Measurements from ENCODE around the gene ABCF1.

The ABCF1 gene

GRCh38 chr6:30601815-30602641, 30.8 kb downstream of the ABCF1 start:
- no peak for DNase-seq

- DNase-seq: no peak
Observed at GRCh38 chr6:30603961-30604360, 32.7 kb downstream of the ABCF1 start.

DNA sequence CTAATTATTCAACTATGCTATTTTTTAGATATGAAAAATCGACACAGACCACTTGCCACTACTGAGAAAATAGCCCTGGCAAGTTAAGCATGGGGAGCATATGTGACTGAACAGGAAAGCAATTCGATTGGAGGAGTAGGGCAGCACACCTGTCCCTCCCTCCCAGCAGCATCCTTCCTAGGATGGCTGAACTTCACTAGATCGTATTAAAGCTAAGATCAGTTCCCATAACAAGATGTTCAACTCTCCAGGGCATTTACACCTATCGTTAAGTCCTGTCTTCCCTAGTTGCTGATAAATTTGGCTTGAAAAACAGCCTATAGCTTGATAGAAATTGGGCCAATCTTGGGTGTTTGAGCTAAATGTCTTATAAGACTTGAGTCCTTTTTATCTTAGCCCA, 38.8 kb downstream of the ABCF1 start:
- no peak for DNase-seq

- no peak for DNase-seq
Observed at GRCh38 chr6:30611150-30611855, 40.1 kb downstream of the ABCF1 start.

DNA sequence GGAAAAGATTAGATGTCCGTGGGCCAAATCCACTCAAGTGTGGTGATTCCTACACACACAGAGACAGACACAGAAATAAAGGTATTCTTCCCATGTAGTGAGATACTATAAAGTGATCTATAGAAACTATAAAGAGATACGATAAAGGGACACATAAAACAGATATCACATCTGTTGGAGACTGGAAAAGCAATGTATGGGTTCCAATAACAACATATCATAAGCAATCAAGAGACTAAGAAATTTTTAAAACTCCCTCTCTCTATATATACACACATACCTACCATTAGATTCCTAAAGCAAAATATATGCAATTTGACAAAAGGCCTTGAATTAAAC, 40.6 kb downstream of the ABCF1 start:
- DNase-seq: no peak

GRCh38 chr6:30612213-30612612, 41.0 kb downstream of the ABCF1 start:
- peak; percentile 3 to 35 for DNase-seq

DNA sequence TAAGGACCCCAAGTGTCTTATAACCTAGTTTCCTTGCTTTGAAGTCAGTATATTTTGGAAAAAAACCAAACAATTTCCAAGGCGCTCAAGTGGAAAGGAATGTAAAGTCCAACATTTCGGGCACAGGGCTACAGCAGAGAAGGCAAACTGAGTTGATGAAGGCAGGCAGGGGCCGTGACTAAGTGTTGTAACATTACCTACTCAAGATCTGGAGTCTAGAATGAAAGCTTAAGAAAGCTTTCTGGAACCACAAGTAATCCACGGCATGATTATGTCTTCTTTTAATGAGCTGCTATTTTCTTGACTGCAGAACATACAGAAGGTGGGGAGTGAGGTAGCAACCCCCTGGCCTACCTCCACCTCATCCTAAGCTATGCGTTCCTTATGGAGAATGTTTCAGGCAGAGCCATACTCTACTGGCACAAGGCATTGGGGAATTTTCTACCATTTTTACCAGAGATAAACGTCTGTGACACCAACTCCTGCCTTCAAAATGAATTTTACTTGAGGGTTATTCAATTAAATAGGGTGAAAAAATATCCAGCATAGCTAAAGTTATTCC, 41.5 kb downstream of the ABCF1 start:
- no peak for DNase-seq

- DNase-seq: no peak
Observed at GRCh38 chr6:30613251-30614043, 42.2 kb downstream of the ABCF1 start.

DNA sequence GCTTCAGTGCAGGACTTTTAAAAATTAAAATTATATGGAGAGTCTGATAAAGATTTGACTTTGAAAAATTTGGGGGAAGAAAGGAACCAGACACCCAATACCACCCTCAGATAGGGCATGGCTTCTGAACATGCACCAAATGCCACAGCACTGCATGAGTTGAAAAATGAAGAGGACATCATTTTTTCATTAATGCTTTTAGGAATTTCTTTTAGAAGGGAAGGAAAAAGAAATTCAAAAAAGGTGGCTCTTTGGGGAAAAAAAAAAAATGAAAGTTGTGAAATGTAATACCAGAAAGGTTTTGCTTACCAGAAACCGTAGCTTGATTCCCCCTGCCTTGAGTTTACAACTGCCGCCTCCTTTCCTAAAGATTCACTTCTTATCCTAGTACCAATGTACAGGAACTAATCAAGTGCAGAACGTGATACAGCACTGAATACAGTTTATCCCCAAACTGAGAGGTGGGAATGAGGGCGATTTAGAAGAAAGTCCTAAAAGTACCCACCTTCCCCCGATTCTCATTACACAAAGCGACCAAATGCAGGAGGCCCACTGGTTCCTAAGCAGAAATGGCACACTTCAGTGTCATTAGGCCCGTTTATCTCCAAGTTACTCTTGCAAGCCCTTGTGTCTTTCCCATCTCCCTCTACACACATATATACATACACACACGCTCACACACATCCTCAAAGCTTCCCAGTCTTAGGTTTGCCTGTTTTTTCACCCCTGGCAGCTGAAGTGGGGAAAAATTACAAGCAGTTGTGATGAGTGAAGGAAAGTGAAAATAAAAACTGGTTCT, 43.0 kb downstream of the ABCF1 start:
- DNase-seq: no peak

DNA sequence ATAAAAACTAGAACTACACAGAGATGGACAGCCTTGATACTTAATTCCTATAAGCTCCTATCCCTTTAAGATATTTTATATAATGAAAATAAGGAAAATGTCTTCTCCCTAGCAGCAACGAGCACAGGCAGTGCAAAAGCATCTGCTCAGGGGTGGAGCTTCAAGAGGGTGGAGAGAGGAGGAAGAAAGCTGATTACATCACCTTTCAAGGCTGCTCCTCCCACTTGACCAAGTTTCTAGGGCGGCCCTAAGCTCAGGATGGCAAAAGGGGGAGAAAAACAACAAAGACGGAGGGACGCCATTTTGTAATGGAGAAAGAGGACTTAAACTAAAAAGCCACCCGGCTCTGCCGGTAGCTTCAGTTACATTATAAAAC, 43.6 kb downstream of the ABCF1 start:
- peak; percentile 94 to 97 for DNase-seq

DNA sequence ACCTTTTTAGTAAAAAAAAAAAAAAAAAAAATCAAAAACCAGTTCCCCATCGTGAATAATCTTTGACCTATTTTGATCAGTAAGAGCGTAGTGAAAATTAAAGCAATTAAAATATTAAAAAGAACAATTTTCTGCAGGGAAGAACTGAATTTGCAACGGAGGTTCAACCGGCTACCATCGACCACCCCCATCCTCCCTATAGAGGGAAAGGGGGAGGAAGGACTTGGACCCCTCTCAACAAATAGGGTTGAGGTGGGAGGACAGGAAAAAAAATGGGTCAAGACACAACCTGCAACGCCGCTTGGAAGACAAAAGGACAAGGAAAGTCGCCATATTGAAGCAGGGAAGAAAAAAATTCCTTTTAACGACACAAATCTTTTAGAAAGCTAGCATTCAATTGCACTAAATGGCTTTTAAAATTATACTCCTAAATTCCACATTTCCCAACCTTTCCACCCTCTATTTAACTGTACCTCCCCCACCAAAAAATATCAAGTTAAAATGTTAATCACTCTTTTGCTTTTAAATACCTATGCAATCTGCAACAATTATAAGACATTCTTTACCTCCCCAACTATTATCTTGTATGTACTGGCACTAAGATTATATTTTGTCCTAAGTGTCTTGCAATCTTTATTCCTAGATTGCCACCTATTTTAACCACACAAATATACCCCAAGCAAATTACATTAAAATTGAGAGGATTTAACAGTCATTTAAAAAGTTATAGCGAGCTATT, 44.1 kb downstream of the ABCF1 start:
- DNase-seq: peak; percentile 77

- DNase-seq: peak; percentile 55 to 73
Observed at GRCh38 chr6:30615958-30616810, 44.9 kb downstream of the ABCF1 start.

DNA sequence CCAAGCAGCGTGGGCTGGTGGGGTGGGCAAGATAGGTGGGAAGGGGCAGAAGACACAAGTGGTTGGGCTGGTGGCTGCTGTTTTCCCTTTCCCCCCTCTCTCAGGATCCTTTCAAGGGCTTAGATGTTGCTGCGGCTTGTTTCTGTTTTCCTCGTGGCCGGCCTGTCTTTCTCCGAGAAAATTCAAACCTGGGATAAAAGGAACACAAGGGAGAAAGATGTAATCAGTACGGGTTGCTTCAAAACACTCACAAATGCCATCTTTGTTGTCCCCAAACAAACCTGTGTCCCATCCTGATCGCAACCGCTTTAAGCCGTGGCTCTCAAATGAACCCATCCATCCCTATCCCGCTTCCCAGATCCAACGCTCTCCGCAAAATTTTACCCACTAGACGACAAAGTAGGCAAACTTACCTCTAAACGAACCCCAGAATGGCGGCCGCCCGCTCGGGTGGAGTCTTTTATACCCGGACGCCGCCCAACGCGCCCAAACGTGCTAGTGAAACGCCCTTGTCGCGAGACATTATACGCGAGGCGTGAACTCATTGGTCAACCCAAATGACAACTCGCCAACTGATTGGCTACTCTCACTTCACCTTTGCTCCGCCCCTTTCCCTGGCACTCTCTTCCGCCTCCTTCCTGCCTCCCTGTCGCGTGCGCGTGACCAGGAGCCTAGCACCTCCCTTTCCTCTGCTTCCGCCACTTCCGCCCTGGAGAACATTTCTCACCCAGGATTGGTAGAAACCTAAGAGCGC, 45.7 kb downstream of the ABCF1 start, which contains the start of gene PPP1R10:
Gene PPP1R10 (minus strand): TSS at position 433 of the 754 bp plus-strand sequence. CDS start 7,299 bp downstream, outside the sequence.
- peak; percentile 99 to 100 for DNase-seq

DNA sequence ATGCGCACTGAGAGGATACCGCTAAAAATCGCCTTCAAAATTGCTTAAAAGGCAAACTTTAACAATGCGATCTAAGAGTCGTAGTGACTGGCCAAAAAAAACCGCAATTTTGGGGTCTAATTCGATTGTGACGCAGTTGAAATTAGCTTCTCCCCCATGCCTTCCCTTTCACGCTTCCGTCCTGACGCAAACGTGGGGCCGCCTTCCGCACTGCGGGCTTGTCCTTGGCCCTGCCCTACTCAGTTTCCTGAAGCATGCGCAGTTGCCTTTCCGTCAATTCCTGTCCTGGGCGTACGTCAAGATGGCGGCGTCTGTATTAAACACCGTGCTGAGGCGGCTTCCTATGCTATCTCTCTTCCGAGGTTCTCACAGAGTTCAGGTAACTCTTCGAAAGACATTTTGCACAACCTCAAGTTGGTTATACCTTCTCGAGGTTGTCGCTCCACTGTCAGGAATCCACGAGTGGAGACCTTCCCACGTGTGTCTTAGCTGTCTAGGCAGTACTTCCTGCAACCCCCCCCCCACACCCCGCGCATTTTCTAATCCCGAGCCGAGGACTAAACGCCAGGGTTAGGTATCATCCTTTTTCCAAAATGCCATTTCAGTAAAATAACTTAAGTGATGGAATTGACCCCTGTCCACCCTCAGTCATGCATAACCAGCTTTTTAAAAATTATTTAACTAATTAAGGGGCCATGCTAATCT, 46.5 kb downstream of the ABCF1 start, which contains the start of gene MRPS18B:
Gene MRPS18B (plus strand): TSS at position 276 of the 705 bp plus-strand sequence. CDS start 26 bp downstream, at position 302.
- DNase-seq: peak; percentile 94 to 96

DNA sequence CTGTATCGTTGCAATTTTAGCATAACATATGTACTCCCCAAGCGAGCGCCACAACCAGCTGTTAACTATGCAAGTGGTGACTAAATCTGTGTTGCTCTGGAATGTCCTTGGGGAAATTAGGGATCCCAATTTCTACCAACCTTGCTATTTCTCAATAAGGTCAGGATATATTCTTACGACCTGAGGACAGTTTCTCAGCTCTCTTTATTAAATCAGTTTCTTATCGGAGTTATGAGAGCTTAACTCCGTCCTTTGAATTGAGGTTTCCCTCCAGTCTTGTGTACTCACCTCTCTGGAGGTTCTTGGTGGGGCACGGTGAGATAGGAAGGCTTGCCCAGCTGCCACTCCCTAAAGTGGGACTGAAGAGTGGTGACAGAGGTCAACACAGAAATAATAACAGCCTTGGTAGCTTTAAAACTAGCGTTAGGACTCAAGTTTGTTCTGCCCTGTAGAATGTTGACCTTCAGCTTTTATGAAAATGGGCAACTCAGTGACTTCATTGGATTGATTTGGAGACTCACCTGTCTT, 47.1 kb downstream of the ABCF1 start:
- DNase-seq: peak in 1 of 2 experiments; percentile 44

DNA sequence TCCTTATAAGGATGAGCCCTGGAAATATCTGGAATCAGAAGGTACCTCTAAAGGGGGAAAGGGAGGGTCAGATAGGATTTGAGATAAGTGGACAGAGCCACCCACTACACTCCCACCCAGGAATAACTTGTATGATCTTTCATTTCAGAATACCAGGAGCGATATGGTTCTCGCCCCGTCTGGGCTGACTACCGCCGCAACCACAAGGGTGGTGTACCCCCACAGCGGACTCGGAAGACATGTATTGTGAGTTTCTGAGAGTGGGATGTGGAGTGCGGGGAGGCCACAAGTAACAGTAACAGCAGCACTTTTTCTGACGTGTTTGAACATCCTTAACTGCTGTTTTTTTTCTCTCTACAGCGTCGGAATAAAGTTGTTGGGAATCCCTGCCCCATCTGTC, 48.3 kb downstream of the ABCF1 start:
- DNase-seq: no peak

DNA sequence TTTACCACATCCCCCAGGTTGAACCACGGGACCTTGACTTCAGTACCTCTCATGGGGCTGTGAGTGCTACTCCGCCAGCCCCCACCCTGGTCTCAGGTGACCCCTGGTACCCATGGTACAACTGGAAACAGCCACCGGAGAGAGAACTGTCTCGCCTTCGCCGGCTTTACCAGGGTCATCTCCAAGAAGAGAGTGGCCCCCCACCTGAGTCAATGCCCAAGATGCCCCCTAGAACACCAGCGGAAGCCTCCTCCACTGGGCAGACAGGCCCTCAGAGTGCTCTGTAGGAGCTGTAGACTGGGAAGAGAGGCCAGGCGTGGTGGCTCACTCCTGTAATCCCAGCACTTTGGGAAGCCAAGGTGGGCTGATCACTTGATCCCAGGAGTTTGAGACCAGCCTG, 54.3 kb downstream of the ABCF1 start:
- DNase-seq: no peak

- peak; percentile 62 to 79 for DNase-seq
Observed at GRCh38 chr6:30626484-30627366, 55.5 kb downstream of the ABCF1 start, which contains the start of gene ATAT1. ATAT1 (plus strand) TSS chr6:30626874.

Data from NCI-H524 (cell line).